ENCODE data around the gene TBCK. TPM values are rescaled to one million over a fixed set of nuclear protein-coding genes. Genes with fewer than 3 reads are reported as not detected.
A peak's percentile ranks its signal among the peaks of the same experiment; 100 is the strongest.

The TBCK gene
- total RNA-seq, 2 experiments from 2014 or later = 23.5 to 29.0 TPM

GRCh38 chr4:106312997-106313522 lies 2.9 kb downstream of the TBCK start:
- H3K9me3 Mint-ChIP-seq = no peaks in the 10 kb centered on the region

GRCh38 chr4:106312377-106312776 lies 3.6 kb downstream of the TBCK start:
- POLR2A ChIA-PET = no interaction called here

More at GRCh38 chr4:106312997-106313522, 2.9 kb downstream of the TBCK start:
- intact Hi-C loops (cut with DNase I, micrococcal nuclease) = loop anchor here in 1 of 2 experiments (5.0 to 10.0 kb wide), 2 partner anchors 836 to 1622 kb away; partner anchors contain the start of gene CYP2U1
- Histone ChIP-seq H3K4me1 (ENCODE audit: insufficient read depth, low read length) (peaks cover 18% of the 10 kb centered on the region), H3K27me3 (ENCODE audit: control insufficient read depth in 1 of 2, insufficient read depth in 2 of 2, low read length in 2 of 2) (no peaks in the 10 kb centered on the region), H3K36me3 (ENCODE audit: insufficient read depth, low read length) (peaks cover 6% of the 10 kb centered on the region), H3K27ac (ENCODE audit: low read depth in 1 of 2, low read length in 2 of 2) (no peak overlapping the region), H3K9me3 (ENCODE audit: control insufficient read depth in 1 of 2, insufficient read depth in 1 of 2, low read length in 2 of 2) (no peaks in the 10 kb centered on the region), H3K4me3 (ENCODE audit: low read length) (no peak overlapping the region)
- no peak overlapping the region for H3K27ac Mint-ChIP-seq
- H3K4me3 Mint-ChIP-seq = peak overlapping the region; percentile 60
- H3K36me3 Mint-ChIP-seq (ENCODE audit: low read depth) = peaks cover 8% of the 10 kb centered on the region
- ATAC-seq (ENCODE audit: poor library complexity) = no peak
- POLR2A ChIA-PET = no interaction called here
- no peak for DNase-seq
- TF ChIP-seq CTCF (IDR thresholded peaks at IDR 0.05) = no peak
- H3K27me3 Mint-ChIP-seq = no peaks in the 10 kb centered on the region
- CTCF ChIA-PET = no interaction called here
- peaks cover 34% of the 10 kb centered on the region for H3K4me1 Mint-ChIP-seq (ENCODE audit: low read depth)

DNA sequence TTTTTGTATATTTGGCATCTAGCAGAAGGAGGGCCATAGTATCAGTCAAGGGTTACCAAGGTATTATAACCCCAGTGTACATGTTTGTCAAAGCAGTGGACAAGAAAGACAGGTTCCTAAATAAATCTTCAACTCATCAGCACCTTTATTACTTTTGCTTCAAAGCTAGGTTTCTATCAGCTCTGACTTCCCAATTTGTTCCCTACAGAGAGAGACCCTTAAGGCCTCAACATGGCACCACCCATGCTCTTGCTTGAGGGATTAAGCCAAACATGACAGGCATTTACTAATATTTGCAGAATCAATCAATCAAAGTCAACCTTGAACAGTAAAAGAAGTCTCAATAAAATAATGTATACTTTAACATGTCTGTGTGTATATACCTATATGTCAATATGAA lies 9.4 kb downstream of the TBCK start:
- DNase-seq (no peak), ATAC-seq (ENCODE audit: poor library complexity) (no peak)
- ChIA-PET POLR2A (interaction anchor here (1.0 kb wide), 1 partner anchor 9 kb away, joined by 3 read pairs; the partner anchor contains the start of genes AIMP1 and TBCK), CTCF (interaction anchor here (0.5 to 0.6 kb wide), 2 partner anchors 14 to 596 kb away, joined by 3 read pairs; no protein-coding TSS in a partner anchor)
- Mint-ChIP-seq H3K27me3 (no peaks in the 10 kb centered on the region), H3K9me3 (no peaks in the 10 kb centered on the region), H3K36me3 (ENCODE audit: low read depth) (peaks cover 57% of the 10 kb centered on the region), H3K27ac (no peak overlapping the region), H3K4me3 (no peak overlapping the region), H3K4me1 (ENCODE audit: low read depth) (peaks cover 36% of the 10 kb centered on the region)
- peaks cover 18% of the 10 kb centered on the region for H3K36me3 ChIP-seq (ENCODE audit: insufficient read depth, low read length)
- no peak overlapping the region for H3K27ac ChIP-seq (ENCODE audit: low read depth in 1 of 2, low read length in 2 of 2)
- no peak overlapping the region for H3K4me3 ChIP-seq (ENCODE audit: low read length)
- no peaks in the 10 kb centered on the region for H3K9me3 ChIP-seq (ENCODE audit: control insufficient read depth in 1 of 2, insufficient read depth in 1 of 2, low read length in 2 of 2)
- no peaks in the 10 kb centered on the region for H3K27me3 ChIP-seq (ENCODE audit: control insufficient read depth in 1 of 2, insufficient read depth in 2 of 2, low read length in 2 of 2)
- no peaks in the 10 kb centered on the region for H3K4me1 ChIP-seq (ENCODE audit: insufficient read depth, low read length)
- TF ChIP-seq CTCF (IDR thresholded peaks at IDR 0.05) = no peak
- intact Hi-C loops (cut with DNase I, micrococcal nuclease) = no loop called here

More at GRCh38 chr4:106312377-106312776, 3.6 kb downstream of the TBCK start:
- ATAC-seq (ENCODE audit: poor library complexity) (no peak), DNase-seq (no peak)
- peaks cover 6% of the 10 kb centered on the region for H3K36me3 ChIP-seq (ENCODE audit: insufficient read depth, low read length)
- intact Hi-C loops (cut with DNase I, micrococcal nuclease) = loop anchor here in 1 of 2 experiments (5.0 to 10.0 kb wide), 2 partner anchors 835 to 1622 kb away; partner anchors contain the start of gene CYP2U1
- peaks cover 12% of the 10 kb centered on the region for H3K4me1 ChIP-seq (ENCODE audit: insufficient read depth, low read length)
- H3K9me3 ChIP-seq (ENCODE audit: control insufficient read depth in 1 of 2, insufficient read depth in 1 of 2, low read length in 2 of 2) = no peaks in the 10 kb centered on the region
- peaks cover 8% of the 10 kb centered on the region for H3K36me3 Mint-ChIP-seq (ENCODE audit: low read depth)
- H3K4me3 Mint-ChIP-seq = peak overlapping the region; percentile 55
- no peak overlapping the region for H3K27ac ChIP-seq (ENCODE audit: low read depth in 1 of 2, low read length in 2 of 2)
- no peak overlapping the region for H3K27ac Mint-ChIP-seq
- H3K27me3 Mint-ChIP-seq = no peaks in the 10 kb centered on the region
- peaks cover 34% of the 10 kb centered on the region for H3K4me1 Mint-ChIP-seq (ENCODE audit: low read depth)
- no peak overlapping the region for H3K4me3 ChIP-seq (ENCODE audit: low read length)
- CTCF ChIA-PET = no interaction called here
- H3K9me3 Mint-ChIP-seq = no peaks in the 10 kb centered on the region
- TF ChIP-seq CTCF (IDR thresholded peaks at IDR 0.05) = no peak
- H3K27me3 ChIP-seq (ENCODE audit: control insufficient read depth in 1 of 2, insufficient read depth in 2 of 2, low read length in 2 of 2) = no peaks in the 10 kb centered on the region

Data from CD4-positive, alpha-beta T cell (primary cell).